Stimulated activated CD4-positive, alpha-beta T cell treated with anti-CD3 and anti-CD28 coated beads, Interleukin-2, amount 100 ng/mL, for 48 hours (primary cell): ENCODE results near the gene NOTCH4.
A peak's percentile ranks its signal among the peaks of the same experiment; 100 is the strongest.
"Not testable (repeated sequence)": the region's sequence is repeated elsewhere in the genome, so short reads cannot be mapped to it uniquely, and the experiment has no call there.

ENCODE experiments used
- DNase-seq, 2 donors: peaks; one replicate each; pipeline ENCODE4 v3.0.0-alpha.2; 2020

Gene NOTCH4

DNA sequence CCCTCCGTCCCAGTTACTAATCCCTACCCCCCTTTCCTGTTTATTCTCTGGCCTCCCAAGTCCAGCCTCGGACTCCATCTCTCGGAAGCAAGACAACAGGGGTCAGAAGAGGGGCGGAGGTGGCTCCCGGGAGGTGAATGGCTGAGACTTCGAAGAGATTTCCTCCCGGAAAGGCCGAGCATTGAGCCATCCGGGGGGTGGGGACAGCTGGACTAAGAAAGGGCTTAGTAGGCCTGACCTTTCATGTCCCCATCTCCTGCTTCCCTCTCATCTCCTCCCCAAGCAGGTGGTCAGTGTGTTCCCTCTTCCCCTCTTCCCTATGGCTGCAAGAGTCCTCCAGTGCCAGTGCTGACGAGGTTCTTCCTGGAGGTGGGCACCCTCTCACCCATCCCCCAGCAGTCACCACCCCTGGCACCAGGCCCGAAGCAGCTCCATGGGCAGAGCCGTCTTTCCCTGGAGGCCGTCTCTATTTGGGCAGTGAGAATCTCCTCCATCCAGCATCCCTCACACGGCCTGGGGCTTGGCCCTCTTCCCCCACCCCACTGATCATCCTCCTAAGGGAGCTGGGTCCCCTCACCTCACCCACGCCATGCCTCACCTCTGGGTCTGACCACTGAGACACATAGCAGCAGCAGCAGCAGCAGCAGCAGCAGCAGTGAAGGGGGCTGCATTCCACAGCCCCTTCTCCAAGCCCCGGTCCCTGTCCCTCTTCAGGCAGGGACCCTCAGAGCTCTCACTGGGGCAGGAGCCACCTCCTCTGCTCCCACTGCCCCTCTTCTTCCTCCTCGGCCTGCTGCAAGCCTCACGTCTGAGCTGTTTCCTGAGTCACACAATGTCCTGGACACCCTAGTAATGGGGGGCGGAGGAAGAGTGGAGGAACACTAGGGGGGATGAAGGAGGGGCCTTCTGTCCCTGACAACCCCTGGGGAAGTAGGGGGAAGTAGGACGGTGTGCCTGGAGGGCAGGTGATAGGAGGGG, at the start of gene NOTCH4:
TSS of gene NOTCH4 (minus strand) at position 810 of the 978 bp plus-strand sequence. CDS start at position 671, 139 bp downstream.
- DNase-seq = no peak

DNA sequence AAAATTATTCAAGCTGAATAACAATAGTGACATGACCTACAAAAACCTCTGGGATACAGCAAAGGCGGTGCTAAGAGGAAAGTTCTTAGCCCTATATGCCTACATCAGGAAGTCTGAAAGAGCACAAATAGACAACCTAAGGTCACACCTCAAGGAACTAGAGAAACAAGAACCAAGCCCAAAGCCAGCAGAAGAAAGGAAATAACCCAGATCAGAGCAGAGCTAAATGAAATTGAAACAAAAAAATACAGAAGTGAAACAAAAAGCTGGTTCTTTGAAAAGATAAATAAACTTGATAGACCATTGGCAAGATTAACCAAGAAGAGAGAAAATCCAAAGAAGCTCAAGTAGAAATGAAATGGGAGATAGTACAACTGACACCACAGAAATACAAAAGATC, 47.6 kb upstream of the NOTCH4 start:
- no peak for DNase-seq

DNA sequence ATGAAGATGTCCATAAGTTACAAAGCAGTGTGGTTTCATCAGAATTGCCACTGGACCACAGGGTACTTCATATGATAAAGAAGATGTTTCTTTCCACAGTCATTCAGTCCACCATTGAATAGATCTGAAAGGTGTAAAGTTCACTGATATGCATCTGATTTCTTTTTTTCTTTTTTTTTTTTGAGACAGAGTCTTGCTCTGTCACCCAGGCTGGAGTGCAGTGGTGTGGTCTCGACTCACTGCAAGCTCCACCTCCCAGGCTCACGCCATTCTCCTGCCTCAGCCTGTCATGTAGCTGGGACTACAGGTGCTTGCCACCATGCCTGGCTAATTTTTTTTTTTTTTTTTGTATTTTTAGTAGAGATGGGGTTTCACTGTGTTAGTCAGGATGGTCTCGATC, 44.6 kb upstream of the NOTCH4 start:
- DNase-seq = not testable (repeated sequence)

DNA sequence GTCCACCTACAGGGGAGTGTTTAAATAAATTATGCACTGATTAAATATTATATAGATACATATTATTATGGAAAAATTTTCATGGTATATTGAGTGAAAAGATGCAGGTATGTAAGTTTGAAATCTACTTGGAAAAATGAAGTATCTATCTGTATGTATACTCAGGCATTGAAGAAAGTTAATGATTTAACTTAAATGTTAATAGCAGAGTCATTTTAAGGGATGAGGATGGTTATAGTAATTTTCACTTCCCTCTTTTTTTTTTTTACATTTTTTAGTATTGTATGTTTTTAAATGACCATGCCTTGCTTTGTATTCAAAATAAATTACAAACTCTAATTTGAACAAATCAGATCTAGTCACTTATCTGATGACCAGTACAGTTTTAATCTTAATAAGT, 43.2 kb upstream of the NOTCH4 start:
- DNase-seq = no peak

DNA sequence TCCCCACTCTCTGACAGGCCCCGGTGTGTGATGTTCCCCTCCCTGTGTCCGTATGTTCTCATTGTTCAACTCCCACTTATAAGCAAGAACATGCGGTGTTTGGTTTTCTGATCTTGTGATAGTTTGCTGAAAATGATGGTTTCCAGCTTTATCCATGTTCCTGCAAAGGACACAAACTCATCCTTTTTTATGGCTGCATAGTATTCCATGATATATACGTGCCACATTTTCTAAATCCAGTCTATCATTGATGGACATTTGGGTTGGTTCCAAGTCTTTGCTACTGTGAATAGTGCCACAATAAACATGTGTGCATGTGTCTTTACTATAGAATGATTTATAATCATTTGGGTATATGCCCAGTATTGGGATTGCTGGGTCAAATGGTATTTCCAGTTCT, 33.4 kb upstream of the NOTCH4 start:
- DNase-seq = not testable (repeated sequence)

DNA sequence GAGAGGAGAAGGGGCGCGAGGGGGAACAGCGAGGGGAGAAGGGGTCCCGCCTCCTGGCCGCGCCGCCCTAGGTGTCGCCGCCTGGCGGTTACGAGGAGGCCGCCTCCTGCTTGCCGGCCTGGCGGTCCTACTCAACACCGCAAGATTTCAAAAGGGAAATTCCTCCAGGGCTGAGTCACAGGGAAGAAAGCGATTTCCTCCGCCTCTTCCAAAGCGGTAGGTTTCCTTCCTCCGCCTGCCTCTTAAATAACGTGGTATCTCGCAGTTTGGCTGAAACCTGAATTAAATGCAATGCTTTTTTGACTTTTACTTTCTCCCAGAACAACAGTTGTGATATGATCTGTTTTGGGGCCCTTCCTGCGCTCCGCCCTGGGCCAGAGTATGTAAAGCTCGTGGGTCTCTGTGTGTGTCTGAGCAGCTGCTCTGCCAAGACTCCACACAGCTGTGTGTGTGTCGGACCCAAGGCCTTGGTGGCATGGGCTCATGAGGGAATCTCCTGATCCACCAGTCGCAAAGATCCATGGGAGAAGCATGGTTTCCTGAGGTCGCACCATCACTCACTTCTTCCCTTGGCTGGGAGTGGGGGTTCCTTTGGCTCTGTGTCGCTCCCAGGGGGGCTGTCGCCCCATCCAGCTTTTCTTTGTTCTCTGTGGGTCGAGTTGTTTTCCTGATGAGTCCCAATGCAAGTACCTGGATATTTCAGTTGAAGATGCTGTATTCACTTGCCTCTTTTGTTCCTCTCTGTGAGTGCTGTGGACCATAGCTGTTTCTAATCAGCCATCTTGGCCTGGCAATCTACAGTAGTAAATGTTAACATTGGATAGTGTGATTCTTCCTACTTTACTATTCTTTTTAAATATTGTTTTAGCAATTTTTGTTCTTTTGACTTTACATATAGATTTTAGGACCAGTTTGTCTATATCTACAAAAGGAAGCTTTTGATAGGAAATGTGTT, 31.6 kb upstream of the NOTCH4 start:
- peak; percentile 52 to 57 for DNase-seq

DNA sequence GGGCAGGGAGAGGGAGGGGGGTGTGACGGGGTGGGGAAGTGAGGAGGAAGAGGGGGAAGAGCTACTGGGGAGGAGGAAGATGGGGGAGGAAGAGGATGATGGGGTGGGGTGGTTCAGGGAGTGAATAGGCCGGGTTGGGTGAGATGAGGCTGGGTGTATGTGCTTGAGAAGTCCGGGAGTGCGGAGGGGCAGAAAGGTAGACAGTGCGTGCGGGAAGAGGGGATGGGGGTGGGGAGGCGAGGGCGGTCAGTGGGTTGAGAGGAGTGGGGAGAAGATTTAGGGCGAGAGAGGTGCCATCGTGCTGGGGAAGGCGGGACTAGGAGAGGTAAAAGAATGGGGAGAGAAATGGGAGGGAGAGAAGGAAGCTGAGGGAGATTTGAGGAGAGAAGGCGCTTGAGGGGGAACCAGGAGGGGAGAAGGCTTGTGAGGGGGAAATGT, 30.9 kb upstream of the NOTCH4 start:
- DNase-seq = no peak

DNA sequence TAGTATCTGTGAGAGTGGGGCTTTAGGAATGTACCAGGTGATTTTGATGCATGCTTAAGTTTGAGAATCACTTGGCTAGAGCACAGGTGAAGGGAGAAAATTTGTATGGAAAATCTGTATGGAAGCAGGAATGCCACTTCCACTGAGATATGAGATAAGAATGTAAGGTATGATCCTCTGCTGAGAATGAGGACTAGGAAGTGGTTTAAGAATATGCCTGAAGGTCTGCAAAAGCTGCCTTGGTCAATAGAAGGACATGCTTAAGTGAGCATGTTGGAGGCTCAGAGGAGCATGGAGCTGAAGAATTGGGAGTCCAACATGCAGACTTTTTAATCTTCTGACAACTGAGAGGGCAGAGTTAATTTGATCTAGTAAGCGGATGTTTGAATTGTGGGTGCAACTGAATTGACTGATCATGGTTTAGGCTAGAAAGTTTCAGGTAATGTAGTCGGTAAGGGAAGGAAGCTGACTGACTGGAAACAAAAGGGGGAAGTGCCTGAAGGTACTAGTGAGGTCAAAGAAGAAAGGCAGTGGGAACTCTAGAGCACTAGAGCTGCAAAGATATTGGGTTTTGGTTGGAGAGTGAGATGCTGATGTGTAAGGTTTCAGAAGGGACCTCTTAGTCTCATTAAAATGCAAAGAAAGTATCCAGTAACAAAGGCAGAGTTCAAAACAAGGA, 28.6 kb upstream of the NOTCH4 start:
- DNase-seq = no peak

DNA sequence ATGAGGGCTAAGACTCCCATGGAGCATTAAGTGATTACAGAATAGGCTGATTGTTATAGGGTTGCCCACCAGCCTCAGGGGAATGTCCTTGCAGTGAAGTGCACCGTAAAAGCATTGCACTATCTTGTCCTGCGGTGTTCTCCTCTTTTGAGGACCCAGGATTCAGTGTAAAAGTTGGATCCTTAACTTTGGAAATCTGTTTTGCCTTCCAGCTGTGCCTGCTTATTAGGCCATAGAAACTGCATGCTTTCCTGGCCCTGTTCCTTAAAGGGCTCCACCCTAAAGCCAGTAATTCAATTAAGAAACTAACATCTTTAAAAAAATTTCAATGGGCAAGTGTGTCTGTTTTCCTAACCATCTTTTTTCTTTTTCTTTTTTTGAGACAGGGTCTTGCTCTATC, 25.4 kb upstream of the NOTCH4 start:
- DNase-seq = no peak

DNA sequence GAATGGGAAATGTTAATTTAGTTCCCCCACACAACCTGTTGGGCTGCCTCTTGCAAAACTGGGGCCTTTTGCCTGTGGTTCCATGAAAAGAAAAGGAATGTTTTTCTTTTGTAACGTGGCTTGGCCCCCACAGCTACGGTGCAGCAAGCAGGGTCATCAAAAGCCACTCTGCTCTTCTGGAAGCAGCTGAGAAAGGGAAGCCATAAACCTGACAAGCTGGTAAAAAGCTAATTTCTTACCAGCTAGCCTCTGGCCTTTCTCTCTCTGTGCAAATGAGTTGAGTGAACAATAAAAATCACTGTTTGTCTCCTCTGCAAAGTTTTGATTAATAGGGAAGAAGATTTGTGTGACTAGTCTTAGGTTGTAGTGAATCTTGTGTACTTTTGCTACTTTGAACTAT, 23.5 kb upstream of the NOTCH4 start:
- DNase-seq = no peak

DNA sequence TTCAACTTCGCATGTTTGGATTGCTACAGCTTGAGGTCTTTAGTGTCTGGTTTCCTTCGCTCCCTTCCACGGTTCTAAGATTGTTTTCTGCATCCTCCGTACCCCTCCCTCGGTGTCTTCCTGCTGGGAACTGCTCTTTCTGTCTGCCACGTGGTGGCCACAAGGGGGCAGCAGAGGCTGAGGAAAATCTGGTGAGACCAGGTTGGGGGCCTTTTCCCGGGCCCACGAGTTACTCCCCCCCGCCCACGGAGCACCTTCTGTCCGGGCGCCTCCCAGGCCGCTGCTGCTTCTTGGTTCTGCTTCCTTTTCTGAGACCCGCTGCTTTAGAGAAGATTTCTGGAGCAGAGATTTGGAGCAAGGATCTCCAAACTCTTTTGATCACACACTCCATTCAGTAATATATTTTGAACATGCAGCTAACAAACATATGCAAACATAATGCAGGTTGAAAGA, 21.1 kb upstream of the NOTCH4 start:
- peak; percentile 63 to 66 for DNase-seq

DNA sequence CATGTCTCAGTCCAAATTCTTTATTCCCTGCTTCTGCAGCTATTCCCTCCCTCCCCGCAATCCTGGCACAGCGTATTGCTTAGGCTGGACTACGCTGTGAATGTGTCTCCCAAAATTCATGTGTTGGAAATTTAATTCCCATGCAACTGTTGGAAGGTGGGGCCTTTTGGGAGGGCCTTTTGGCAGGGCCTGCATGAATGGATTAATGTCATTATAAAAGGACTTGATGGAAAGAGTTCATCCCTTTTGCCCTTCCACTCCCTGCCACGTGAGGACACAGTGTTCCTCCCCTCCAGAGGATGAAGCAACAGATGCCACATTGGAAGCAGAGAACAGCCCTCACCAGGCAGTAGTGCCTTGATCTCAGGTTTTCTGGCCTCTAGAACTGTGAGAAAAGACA, 20.4 kb upstream of the NOTCH4 start:
- no peak for DNase-seq

DNA sequence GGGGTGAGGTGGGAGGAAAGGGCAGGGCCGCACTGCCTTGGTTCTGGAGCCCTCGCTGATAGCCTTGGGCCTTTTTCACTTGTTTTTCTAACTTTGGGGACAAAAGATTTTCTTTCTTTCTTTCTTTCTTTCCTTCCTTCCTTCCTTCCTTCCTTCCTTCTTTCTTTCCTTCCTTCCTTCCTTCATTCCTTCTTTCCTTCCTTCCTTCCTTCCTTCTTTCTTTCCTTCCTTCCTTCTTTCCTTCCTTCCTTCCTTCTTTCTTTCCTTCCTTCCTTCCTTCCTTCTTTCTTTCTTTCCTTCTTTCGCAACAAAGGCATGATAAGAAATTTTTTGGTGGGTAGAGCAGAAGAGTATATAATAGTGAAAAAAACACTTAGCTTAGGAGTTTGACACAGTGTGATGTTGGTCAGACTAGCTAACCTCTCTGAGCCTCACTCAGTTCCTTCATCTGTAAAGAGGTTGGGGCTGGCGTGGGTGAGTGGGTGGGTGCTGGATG, 18.5 kb upstream of the NOTCH4 start:
- DNase-seq = not testable (repeated sequence)

DNA sequence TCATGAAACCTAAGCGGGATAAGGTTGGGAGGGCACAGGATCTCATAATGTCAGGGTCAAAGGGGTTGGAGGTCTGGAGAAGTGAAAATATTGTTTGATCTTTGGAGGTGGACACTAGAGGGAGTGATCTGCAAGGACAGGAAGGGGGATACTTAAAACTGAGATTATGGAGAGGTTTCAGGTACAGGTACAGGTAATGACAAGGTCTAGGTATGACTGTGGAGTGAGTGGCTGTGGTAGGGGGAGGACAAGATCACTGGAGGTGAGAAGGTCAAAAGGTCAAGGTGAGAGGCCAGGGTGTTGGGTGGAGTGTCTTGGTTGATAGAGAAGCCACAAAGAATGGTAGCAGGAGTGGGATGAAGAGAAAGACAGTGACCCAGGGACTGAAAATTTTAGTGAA, 16.8 kb upstream of the NOTCH4 start:
- no peak for DNase-seq

DNA sequence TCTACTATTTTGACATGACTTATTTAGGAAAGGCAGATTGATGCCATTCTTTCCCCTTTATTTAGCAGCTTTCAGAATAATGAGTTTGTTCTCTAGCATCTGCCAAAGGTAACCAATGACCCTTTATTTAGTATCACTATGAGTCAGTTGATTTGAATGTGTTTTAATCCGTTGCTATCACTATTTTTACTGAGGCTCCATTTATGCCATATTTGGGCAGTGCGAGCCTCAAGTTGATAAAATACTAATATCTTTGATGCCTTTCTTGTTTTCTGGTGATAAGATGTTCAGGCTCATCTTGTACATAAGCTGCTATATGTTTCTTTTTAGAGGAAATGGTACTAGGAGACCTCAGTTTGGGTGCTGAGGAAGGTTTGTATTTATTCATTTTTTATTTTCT, 15.6 kb upstream of the NOTCH4 start:
- no peak for DNase-seq

DNA sequence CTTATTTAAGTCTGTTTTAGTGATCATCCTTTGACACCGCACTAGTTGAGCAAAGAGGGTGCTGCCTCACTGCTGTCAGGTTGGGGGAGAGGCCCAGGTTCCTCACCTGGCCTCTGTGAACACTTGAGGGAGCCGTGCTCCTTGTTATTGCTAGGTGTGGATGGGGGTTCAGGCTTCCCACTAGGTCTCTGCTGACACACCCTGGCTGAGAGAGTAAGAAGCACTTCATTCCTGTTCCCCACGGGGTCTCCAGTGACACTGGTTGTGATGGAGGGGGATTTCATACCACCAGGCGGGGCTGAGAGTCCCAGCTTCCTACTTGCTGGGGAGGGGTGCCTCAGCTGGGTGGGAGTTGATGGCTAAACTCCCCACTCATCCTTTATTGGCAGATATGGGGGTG, 11.1 kb upstream of the NOTCH4 start:
- DNase-seq = no peak

DNA sequence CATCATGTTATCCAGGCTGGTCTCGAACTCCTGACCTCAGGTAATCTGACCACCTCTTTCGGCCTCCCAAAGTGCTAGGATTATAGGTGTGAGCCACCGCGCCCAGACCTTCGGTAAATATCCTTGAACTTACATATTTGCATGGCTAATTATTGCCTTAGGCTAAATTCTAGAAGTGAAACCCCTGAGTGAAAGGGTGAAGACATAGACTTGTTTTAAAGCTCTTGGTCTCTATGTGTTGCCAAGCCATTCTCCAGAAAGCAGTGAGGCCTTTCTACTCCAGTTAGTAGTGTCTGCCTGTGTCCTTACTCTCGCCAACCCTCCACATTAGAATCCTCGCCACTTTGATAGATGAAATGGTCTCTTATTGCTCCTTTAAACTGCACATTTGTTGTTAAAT, 2.6 kb upstream of the NOTCH4 start:
- DNase-seq = no peak

DNA sequence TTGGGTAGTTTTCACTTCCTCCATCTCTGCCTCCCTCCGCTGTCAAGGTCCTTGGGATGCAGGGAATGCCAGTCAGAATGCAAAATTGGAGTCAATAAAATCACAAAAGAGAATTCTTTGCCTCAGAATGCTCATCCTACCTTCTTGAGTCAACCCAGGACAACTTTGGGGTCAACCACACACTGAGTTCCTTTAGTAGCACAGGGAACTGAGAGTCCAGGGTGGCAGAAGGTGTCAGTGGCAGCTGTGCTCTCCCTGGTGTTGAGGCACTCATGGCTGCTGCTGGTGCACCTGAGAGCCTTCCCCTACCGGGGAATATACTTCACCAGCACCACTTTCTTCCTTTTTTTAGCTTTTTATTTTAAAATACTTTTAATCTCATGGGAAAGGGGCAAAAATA, 829 bp upstream of the NOTCH4 start:
- DNase-seq = no peak

DNA sequence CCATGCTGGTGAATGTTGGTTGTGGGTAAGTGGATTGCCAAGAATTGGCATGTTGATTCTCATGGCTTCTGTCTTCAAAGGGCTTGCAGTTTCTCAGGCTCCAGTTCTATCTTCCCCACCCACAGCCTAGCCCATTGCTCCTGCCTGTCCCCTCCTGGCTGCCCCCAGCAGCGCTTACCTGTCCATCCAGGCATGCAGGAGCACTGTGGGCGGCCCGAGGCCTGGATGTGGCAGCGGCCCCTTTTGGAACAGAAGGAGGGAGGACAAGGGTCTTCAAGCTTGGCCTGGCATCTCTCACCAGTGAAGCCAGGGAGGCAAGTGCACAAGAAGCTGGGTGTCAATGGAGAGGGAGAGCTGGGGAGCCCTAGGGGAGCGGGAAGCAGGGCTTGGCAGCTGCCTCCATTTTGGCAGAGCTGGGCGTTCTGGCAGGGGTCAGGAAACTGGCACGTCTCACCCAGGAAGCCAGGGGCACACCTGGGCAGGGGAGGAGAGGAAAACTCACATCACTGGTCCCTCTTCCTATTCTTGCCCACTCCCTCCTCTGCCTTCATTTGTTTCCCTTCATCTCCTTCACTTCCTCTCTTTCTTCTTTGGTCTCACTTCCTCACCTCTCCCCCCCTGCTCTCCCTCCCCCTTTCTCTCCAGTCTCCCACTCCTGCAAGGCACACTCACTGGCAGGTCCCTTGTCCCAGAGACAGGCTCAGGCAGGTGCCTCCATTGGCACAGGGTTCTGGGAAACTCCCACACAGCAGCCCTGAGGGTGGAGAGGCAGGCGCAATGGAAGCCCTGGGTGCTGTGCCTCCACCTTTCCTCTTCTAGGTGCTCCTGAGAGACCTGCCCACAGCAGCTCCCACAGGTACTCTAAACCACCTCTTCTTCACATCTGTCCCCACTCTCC, 1.3 kb downstream of the NOTCH4 start:
- no peak for DNase-seq

DNA sequence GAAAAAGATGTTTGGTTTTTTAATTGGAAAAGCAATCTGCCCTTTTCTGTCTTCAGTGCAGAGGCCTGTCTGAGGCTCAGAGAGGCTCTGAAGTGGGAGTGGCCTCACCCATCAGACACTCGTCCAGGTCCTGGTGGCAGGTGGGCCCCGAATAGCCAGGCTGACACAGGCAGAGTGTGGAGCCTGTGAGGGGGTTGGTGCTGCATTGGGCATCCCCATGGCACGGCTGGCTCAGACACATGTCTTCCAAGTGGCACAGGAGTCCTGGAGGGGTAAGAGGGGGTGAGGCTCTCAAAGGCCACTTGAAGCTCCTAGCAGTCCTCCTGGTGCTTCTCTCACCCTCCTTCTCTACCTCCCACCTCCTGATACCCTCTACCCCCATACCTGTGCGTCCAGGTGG, 3.8 kb downstream of the NOTCH4 start:
- DNase-seq = no peak

DNA sequence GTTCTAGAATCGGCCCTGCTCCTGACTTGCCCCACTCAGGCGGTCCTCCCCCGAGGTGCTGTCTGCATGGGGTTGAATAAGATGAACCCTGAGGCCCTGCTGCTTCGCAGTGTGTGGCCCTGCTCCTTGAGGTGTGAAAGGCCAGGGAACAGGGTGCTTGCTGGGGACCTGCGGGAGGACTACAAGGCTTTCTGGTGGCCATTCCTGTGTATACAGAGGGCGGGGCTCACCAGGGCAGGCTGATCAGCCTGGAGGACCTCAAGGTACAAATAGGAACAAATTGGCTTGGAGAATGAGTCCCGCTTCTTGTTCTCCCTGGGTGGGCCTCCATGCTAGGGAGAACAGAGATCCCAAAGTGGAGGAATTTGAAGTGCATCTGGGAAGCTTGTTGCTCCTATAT, 5.7 kb downstream of the NOTCH4 start:
- no peak for DNase-seq

DNA sequence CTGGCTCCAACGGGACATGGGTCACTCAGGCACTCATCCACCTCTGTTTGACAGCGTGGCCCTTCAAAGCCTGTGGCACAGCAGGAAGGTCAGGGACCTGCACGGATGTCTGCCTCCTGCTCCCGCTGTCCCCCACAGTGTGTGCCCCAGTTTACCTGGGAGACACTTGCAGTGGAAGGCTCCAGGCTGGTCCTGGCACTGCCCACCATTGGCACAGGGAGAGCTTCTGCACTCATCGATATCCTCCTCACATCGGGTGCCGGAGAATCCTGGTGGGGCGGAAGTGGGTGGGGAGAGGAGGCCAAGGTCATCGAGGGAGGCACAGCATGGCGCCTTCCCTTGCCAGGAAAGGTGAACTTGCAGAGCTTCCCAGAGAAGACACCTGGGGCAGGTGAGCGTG, 6.9 kb downstream of the NOTCH4 start:
- DNase-seq = no peak
